Measurements from ENCODE around the gene KRTAP5-10. TPM values are rescaled to one million over a fixed set of nuclear protein-coding genes. Genes with fewer than 3 reads are reported as not detected.

KRTAP5-10 gene
- total RNA-seq (not detected), polyA plus RNA-seq (not detected)
- long read RNA-seq, donor 1 = 0 reads
- long read RNA-seq, donor 2 = 0 reads
- long read RNA-seq, donor 3 = 0 reads

- ATAC-seq = no peak
- Histone ChIP-seq H3K9me3 (peaks cover 0 to 4% (median 0%) of the 10 kb centered on the region in 11 donors), H3K4me3 (no peak within 1 kb of the TSS), H3K36me3 (no peaks in the 10 kb centered on the region), H3K27me3 (peaks cover 0 to 30% (median 13%) of the 10 kb centered on the region in 7 donors), H3K27ac (no peak within 1 kb of the TSS), H3K4me1 (peaks cover 0 to 4% (median 0%) of the 10 kb centered on the region in 9 donors)
- no peak for DNase-seq
- WGBS, 2 donors = 66 to 72% methylated on average over 5 of the region's 5 CpGs
- intact Hi-C loops (cut with DNase I) = no loop called here
- TF ChIP-seq CTCF (IDR thresholded peaks at IDR 0.05) = no peak
These were observed at the start of gene KRTAP5-10 for GRCh38 chr11:71565263-71565662. TSS of gene KRTAP5-10 (plus strand) at chr11:71565563. CDS start at chr11:71565588, 25 bp downstream.

- 93 to 94% methylated on average over 55 of the region's 55 CpGs for WGBS, 2 donors
- no peak for TF ChIP-seq CTCF (IDR thresholded peaks at IDR 0.05)
- peak in 1 of 8 donors; percentile 47 for ATAC-seq
These were observed 46.6 kb upstream of the KRTAP5-10 start for GRCh38 chr11:71518506-71519471.

GRCh38 chr11:71519546-71519945 is 45.8 kb upstream of the KRTAP5-10 start:
- TF ChIP-seq CTCF (IDR thresholded peaks at IDR 0.05) = no peak
- peaks cover 0 to 3% (median 0%) of the 10 kb centered on the region in 11 donors for H3K9me3 ChIP-seq
- H3K36me3 ChIP-seq = no peaks in the 10 kb centered on the region
- intact Hi-C loops (cut with DNase I) = no loop called here
- peak in 1 of 2 donors; percentile 2 for DNase-seq
- no peaks in the 10 kb centered on the region for H3K4me1 ChIP-seq
- no peak overlapping the region for H3K27ac ChIP-seq
- no peak overlapping the region for H3K4me3 ChIP-seq
- 59 to 61% methylated on average over 10 of the region's 10 CpGs for WGBS, 2 donors
- no peak for ATAC-seq
- no peaks in the 10 kb centered on the region for H3K27me3 ChIP-seq

More at GRCh38 chr11:71518506-71519471, 46.6 kb upstream of the KRTAP5-10 start:
- Histone ChIP-seq H3K36me3 (no peaks in the 10 kb centered on the region), H3K9me3 (peaks cover 0 to 3% (median 0%) of the 10 kb centered on the region in 11 donors), H3K4me1 (no peaks in the 10 kb centered on the region), H3K4me3 (no peak overlapping the region), H3K27ac (no peak overlapping the region), H3K27me3 (no peaks in the 10 kb centered on the region)
- peak in 1 of 2 donors; percentile 0 for DNase-seq
- intact Hi-C loops (cut with DNase I) = no loop called here

GRCh38 chr11:71525188-71525937 is 40.0 kb upstream of the KRTAP5-10 start:
- DNase-seq (no peak), ATAC-seq (no peak)
- Histone ChIP-seq H3K27me3 (no peaks in the 10 kb centered on the region), H3K4me1 (no peaks in the 10 kb centered on the region), H3K27ac (no peak overlapping the region), H3K36me3 (no peaks in the 10 kb centered on the region), H3K4me3 (no peak overlapping the region), H3K9me3 (peaks cover 0 to 9% (median 0%) of the 10 kb centered on the region in 11 donors)
- WGBS, 2 donors = 59 to 63% methylated on average over 3 of the region's 3 CpGs
- no peak for TF ChIP-seq CTCF (IDR thresholded peaks at IDR 0.05)
- intact Hi-C loops (cut with DNase I) = no loop called here
